NT2/D1 (cell line): Measurements from ENCODE around the gene LPAR5.

Experiments used
- SUZ12 ChIP-seq: IDR thresholded peaks from 2 replicates; pipeline ENCODE4 v1.6.1; 2011; ENCODE audit not compliant: insufficient read length, insufficient read depth; ENCODE audit errors: extremely low read depth
- YY1 ChIP-seq: IDR thresholded peaks from 2 replicates; pipeline ENCODE4 v1.6.1; 2011; ENCODE audit not compliant: insufficient read length, insufficient read depth
- ZNF274 ChIP-seq: IDR thresholded peaks from 2 replicates; pipeline ENCODE4 v1.6.1; 2011; ENCODE audit warnings: mild to moderate bottlenecking, low read depth, low read length

- peak; percentile 89 for TF ChIP-seq ZNF274
- TF ChIP-seq SUZ12: no peak
- no peak for TF ChIP-seq YY1
Observed at GRCh38 chr12:6643569-6644256, 8.0 kb upstream of the LPAR5 start.
